Type B pancreatic cell (in vitro differentiated cells): ENCODE results near the gene RNF152. TPM values are rescaled to one million over a fixed set of nuclear protein-coding genes. Genes with fewer than 3 reads are reported as not detected.

ENCODE experiments used
- DNase-seq: peaks from one replicate; pipeline ENCODE4 v3.0.0; 2021; ENCODE audit warnings: mixed read lengths; ENCODE audit not compliant: unreplicated experiment; ENCODE audit errors: extremely low spot score
- H3K27ac Mint-ChIP-seq: 2 replicates; pipeline ENCODE4 v1.8.0; 2021; ENCODE audit warnings: mild to moderate bottlenecking, mixed read lengths
- H3K27me3 Mint-ChIP-seq: 2 replicates; pipeline ENCODE4 v1.8.0; 2021; ENCODE audit warnings: mixed read lengths
- H3K36me3 Mint-ChIP-seq: 2 replicates; pipeline ENCODE4 v1.8.0; 2021; ENCODE audit warnings: mixed read lengths
- H3K4me1 Mint-ChIP-seq: one replicate; pipeline ENCODE4 v1.8.0; 2021; ENCODE audit warnings: mixed read lengths; ENCODE audit not compliant: unreplicated experiment
- H3K4me3 Mint-ChIP-seq: 2 replicates; pipeline ENCODE4 v1.8.0; 2021; ENCODE audit warnings: mild to moderate bottlenecking, mixed read lengths
- H3K9me3 Mint-ChIP-seq: 2 replicates; pipeline ENCODE4 v1.8.0; 2021; ENCODE audit warnings: mixed read lengths
- total RNA-seq: library from RNA; stranded (reverse); gene quantifications from 2 replicates; pipeline ENCODE4 v1.2.1, GENCODE V29; 2021; ENCODE audit warnings: low replicate concordance
- TF ChIP-seq, protein P1 (sequence below): fragments of 200-600 bp; sonication (generic); conservative IDR thresholded peaks from 2 replicates; pipeline ENCODE4 v1.5.0; 2021; ENCODE audit warnings: antibody characterized with exemption, mild to moderate bottlenecking

Gene RNF152
- total RNA-seq, 1 donor from 2014 or later, result 23.6 TPM

DNA sequence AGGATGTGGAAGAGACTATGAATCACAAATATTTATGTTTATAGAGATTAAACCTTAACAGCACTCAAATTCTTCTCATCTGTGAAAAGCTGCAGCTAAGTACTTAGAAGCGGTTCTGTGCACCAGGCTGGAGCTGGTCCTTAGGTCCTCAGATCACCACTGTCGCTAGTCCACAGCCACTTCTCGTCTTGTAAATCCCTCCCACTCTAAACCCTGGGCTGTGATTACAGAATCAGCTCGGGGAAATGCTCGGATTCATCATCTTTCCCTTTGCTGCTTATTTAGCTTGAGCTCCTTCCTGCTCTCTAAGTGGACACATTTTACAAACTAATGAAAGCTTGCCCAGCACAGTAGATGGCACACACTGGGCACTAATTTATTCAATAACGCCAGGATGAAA lies 61.7 kb downstream of the RNF152 start:
- no peak for DNase-seq
- H3K36me3 Mint-ChIP-seq, result peaks cover 10% of the 10 kb centered on the region
- H3K27ac Mint-ChIP-seq, result no peak overlapping the region
- TF ChIP-seq, protein P1, sequence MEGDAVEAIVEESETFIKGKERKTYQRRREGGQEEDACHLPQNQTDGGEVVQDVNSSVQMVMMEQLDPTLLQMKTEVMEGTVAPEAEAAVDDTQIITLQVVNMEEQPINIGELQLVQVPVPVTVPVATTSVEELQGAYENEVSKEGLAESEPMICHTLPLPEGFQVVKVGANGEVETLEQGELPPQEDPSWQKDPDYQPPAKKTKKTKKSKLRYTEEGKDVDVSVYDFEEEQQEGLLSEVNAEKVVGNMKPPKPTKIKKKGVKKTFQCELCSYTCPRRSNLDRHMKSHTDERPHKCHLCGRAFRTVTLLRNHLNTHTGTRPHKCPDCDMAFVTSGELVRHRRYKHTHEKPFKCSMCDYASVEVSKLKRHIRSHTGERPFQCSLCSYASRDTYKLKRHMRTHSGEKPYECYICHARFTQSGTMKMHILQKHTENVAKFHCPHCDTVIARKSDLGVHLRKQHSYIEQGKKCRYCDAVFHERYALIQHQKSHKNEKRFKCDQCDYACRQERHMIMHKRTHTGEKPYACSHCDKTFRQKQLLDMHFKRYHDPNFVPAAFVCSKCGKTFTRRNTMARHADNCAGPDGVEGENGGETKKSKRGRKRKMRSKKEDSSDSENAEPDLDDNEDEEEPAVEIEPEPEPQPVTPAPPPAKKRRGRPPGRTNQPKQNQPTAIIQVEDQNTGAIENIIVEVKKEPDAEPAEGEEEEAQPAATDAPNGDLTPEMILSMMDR, result no peak
- H3K27me3 Mint-ChIP-seq, result no peaks in the 10 kb centered on the region
- H3K4me3 Mint-ChIP-seq, result no peak overlapping the region
- no peaks in the 10 kb centered on the region for H3K9me3 Mint-ChIP-seq
- H3K4me1 Mint-ChIP-seq, result peaks cover 27% of the 10 kb centered on the region

- Mint-ChIP-seq H3K4me1 (peaks cover 35% of the 10 kb centered on the region), H3K4me3 (no peak overlapping the region)
These were observed 63.7 kb downstream of the RNF152 start for GRCh38 chr18:61829108-61829507.

GRCh38 chr18:61827591-61827990 lies 65.2 kb downstream of the RNF152 start:
- Mint-ChIP-seq H3K4me3 (no peak overlapping the region), H3K4me1 (peaks cover 22% of the 10 kb centered on the region), H3K27me3 (peaks cover 3% of the 10 kb centered on the region), H3K27ac (no peak overlapping the region), H3K9me3 (no peaks in the 10 kb centered on the region), H3K36me3 (peaks cover 8% of the 10 kb centered on the region)
- DNase-seq, result no peak
- TF ChIP-seq, protein P1, result no peak

More at GRCh38 chr18:61829108-61829507, 63.7 kb downstream of the RNF152 start:
- TF ChIP-seq, protein P1, result no peak
- peaks cover 5% of the 10 kb centered on the region for H3K36me3 Mint-ChIP-seq
- no peak overlapping the region for H3K27ac Mint-ChIP-seq
- no peak for DNase-seq
- H3K27me3 Mint-ChIP-seq, result peaks cover 3% of the 10 kb centered on the region
- no peaks in the 10 kb centered on the region for H3K9me3 Mint-ChIP-seq

GRCh38 chr18:61825386-61825785 lies 67.4 kb downstream of the RNF152 start:
- TF ChIP-seq, protein P1, result no peak
- no peak for DNase-seq
- H3K9me3 Mint-ChIP-seq, result peaks cover 4% of the 10 kb centered on the region
- no peak overlapping the region for H3K27ac Mint-ChIP-seq
- H3K36me3 Mint-ChIP-seq, result peaks cover 7% of the 10 kb centered on the region
- H3K4me1 Mint-ChIP-seq, result peaks cover 16% of the 10 kb centered on the region
- peaks cover 3% of the 10 kb centered on the region for H3K27me3 Mint-ChIP-seq
- no peak overlapping the region for H3K4me3 Mint-ChIP-seq

DNA sequence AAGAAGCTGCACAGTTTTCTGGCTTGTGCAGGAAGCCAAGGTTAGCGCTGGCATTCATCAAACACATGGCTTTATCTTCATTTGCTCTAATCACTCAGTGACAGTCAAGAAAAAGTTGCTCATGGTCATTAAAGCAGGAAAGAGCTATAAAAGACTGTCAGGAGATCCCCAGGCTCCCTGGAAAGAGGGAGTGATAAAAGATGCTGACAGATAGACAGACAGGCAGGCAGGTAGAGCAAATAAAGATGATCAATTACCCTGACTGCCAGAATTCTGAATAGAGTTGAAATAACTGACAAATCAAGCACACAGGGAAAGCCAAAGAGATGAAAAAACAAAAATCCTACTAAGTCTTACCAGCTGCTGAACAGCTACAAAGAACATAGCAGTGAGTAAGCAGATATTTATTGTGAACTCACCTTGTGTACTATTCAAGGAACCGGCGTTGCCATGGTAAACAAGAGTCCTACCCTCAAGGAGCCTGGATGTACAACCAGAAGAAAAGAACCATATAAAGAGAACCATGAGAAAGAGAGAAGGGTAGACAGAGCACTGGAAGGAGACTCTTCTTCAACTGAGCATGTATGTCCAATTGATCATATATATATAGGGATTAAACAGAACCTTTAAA lies 68.0 kb downstream of the RNF152 start:
- Mint-ChIP-seq H3K4me1 (peaks cover 16% of the 10 kb centered on the region), H3K27me3 (peaks cover 3% of the 10 kb centered on the region), H3K27ac (no peak overlapping the region), H3K9me3 (peaks cover 4% of the 10 kb centered on the region), H3K4me3 (no peak overlapping the region), H3K36me3 (peaks cover 7% of the 10 kb centered on the region)
- DNase-seq, result no peak
- TF ChIP-seq, protein P1, result no peak
